Keratinocyte (primary cell): ENCODE data around the gene PRSS1. TPM values are rescaled to one million over a fixed set of nuclear protein-coding genes. Genes with fewer than 3 reads are reported as not detected.

ENCODE experiments used
- DNase-seq: peaks from one replicate; pipeline ENCODE4 v3.0.0-alpha.2; 2011; ENCODE audit warnings: low read depth, missing footprints, low spot score
- FAIRE-seq: peaks from 2 replicates; lab custom pipeline; 2011; peaks lifted over from hg19 to GRCh38; lab: Jason Lieb, UNC
- H2AFZ ChIP-seq: 2 replicates; pipeline ENCODE4 v1.6.0; 2012; ENCODE audit warnings: low read length, control low read depth, inconsistent platforms; ENCODE audit not compliant: control insufficient read depth
- H3K27ac ChIP-seq: 2 replicates; pipeline ENCODE4 v1.5.1; 2011; ENCODE audit warnings: low read length; ENCODE audit not compliant: control insufficient read depth, insufficient read depth
- H3K27me3 ChIP-seq: 3 replicates; pipeline ENCODE4 v1.6.0; 2011; ENCODE audit warnings: low read length; ENCODE audit not compliant: control insufficient read depth, insufficient read depth; ENCODE audit errors: extremely low read depth
- H3K36me3 ChIP-seq, 2 experiments: 2 replicates in 1 of 2; 3 replicates in 1 of 2; pipeline ENCODE4 v1.5.1; 2011; ENCODE audit warnings: low read length in 2 of 2, mild to moderate bottlenecking in 1 of 2; ENCODE audit not compliant: control insufficient read depth in 2 of 2, insufficient read depth in 2 of 2; ENCODE audit errors: extremely low read depth in 1 of 2
- H3K4me1 ChIP-seq: 3 replicates; pipeline ENCODE4 v1.5.1; 2011; ENCODE audit warnings: low read length; ENCODE audit not compliant: control insufficient read depth, insufficient read depth; ENCODE audit errors: extremely low read depth
- H3K4me2 ChIP-seq: 3 replicates; pipeline ENCODE4 v1.6.0; 2011; ENCODE audit warnings: low read depth, low read length; ENCODE audit not compliant: control insufficient read depth, insufficient read depth; ENCODE audit errors: extremely low read depth
- H3K4me3 ChIP-seq, 3 experiments: fragments of 200-600 bp in 1 of 3; sonication (generic) in 1 of 3; 2 replicates in 2 of 3; 3 replicates in 1 of 3; pipeline ENCODE4 v1.5.1; 2011 to 2016; ENCODE audit warnings: low read length in 3 of 3, mild to moderate bottlenecking in 3 of 3, control low read depth in 2 of 3, inconsistent platforms in 1 of 3, low read depth in 1 of 3, mixed read lengths in 1 of 3, mixed run types in 1 of 3, moderate library complexity in 1 of 3; ENCODE audit not compliant: control insufficient read depth in 2 of 3, insufficient read depth in 2 of 3; ENCODE audit errors: extremely low read depth in 1 of 3
- H3K79me2 ChIP-seq: 2 replicates; pipeline ENCODE4 v1.6.0; 2012; ENCODE audit warnings: low read length; ENCODE audit not compliant: control insufficient read depth, insufficient read depth
- H3K9ac ChIP-seq: 3 replicates; pipeline ENCODE4 v1.6.0; 2011; ENCODE audit warnings: low read length; ENCODE audit not compliant: control insufficient read depth, insufficient read depth; ENCODE audit errors: extremely low read depth
- H3K9me1 ChIP-seq: 3 replicates; pipeline ENCODE4 v1.6.0; 2011; ENCODE audit warnings: low read length; ENCODE audit not compliant: control insufficient read depth, insufficient read depth; ENCODE audit errors: extremely low read depth
- H3K9me3 ChIP-seq: 2 replicates; pipeline ENCODE4 v1.5.1; 2012; ENCODE audit warnings: low read depth, low read length; ENCODE audit not compliant: control insufficient read depth
- H4K20me1 ChIP-seq: 3 replicates; pipeline ENCODE4 v1.6.0; 2011; ENCODE audit warnings: low read length; ENCODE audit not compliant: control insufficient read depth, insufficient read depth; ENCODE audit errors: extremely low read depth
- CTCF ChIP-seq, 3 experiments: IDR thresholded peaks in 1 of 3; conservative IDR thresholded peaks in 1 of 3; optimal IDR thresholded peaks in 1 of 3; 2 replicates in 2 of 3; 3 replicates in 1 of 3; pipeline versions ENCODE3 to v1.5.1; 2011; ENCODE audit warnings: low read length in 3 of 3, mild to moderate bottlenecking in 3 of 3, moderate library complexity in 2 of 3, control low read depth in 1 of 3, inconsistent platforms in 1 of 3; ENCODE audit not compliant: insufficient read depth in 2 of 3; ENCODE audit errors: extremely low read depth in 1 of 3
- EZH2 ChIP-seq: IDR thresholded peaks from one replicate; pipeline ENCODE4 v1.6.1; 2012; ENCODE audit warnings: inconsistent platforms, mild to moderate bottlenecking, low read length, moderate library complexity
- dilution Hi-C: fragments of 300-500 bp; cut with MboI; formaldehyde crosslinking; loops from one replicate; pipeline ENCODE4 v1.7.0; 2020; ENCODE audit warnings: low sequenced_read_pairs; ENCODE audit not compliant: extremely low pct_ligation_motif_present
- polyA plus RNA-seq, 5 experiments: library from polyadenylated mRNA; depleted of rRNA in 3 of 5; stranded (reverse) in 3 of 5; stranded (forward) in 1 of 5; unstranded in 1 of 5; fragments of >200 nt; gene quantifications; 1 replicate in 1 of 5; 2 replicates in 3 of 5; 3 replicates in 1 of 5; pipeline versions ENCODE4 v1.2.1 to v1.2.3, GENCODE V29; 2011 to 2012; ENCODE audit warnings: missing spikeins in 2 of 5, low read depth in 1 of 5, low replicate concordance in 1 of 5

PRSS1 gene
- polyA plus RNA-seq, 1 donor (not counting 4 experiments of a cell fraction or from before 2014, with no cell fraction given) = not detected

GRCh38 chr7:142718313-142718712, 31.0 kb upstream of the PRSS1 start:
- Histone ChIP-seq H3K4me2 (no peak overlapping the region), H3K9me3 (no peaks in the 10 kb centered on the region), H4K20me1 (no peaks in the 10 kb centered on the region), H3K27ac (no peak overlapping the region), H3K79me2 (no peaks in the 10 kb centered on the region), H3K9ac (no peak overlapping the region), H3K9me1 (no peaks in the 10 kb centered on the region), H3K36me3 (no peaks in the 10 kb centered on the region), H3K4me1 (no peaks in the 10 kb centered on the region), H3K27me3 (no peaks in the 10 kb centered on the region), H2AFZ (no peak overlapping the region), H3K4me3 (no peak overlapping the region)
- FAIRE-seq = no peak
- TF ChIP-seq CTCF (optimal IDR thresholded peaks at IDR 0.05 in 1 of 3, IDR thresholded peaks at IDR 0.05 in 1 of 3, conservative IDR thresholded peaks at IDR 0.05 in 1 of 3; ENCODE audit: extremely low read depth in 1 of 3, insufficient read depth in 2 of 3, low read length in 3 of 3) = no peak
- no peak for TF ChIP-seq EZH2
- dilution Hi-C loops = no loop called here
- DNase-seq = no peak

DNA sequence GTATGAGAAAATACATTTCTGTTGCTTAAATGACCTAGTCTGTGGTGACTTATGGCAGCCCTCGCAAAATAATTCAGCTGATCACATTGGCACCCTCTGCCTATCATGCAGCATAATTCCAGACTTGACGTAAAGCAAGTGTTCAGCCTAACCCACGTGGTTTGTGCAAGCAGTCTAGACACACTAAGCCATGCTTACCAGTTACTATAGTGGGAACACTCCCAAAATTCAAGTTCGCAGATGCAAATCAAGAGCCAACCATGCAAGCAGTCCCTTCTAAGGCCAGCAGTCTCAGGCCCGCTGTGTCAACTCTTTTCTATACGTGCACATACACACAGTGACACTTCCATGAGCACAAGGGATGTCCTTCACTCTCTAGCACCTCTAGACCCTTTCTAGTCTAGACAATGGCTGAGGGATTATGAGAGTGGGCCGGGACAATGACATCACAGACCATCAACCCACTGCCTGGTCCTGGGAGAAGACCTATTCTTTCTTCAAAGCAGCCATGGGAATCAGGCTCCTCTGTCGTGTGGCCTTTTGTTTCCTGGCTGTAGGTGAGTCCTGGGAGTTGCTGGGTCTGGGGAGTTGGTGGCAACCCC, 29.0 kb upstream of the PRSS1 start:
- DNase-seq = no peak
- Histone ChIP-seq H3K27me3 (no peaks in the 10 kb centered on the region), H3K9me3 (no peaks in the 10 kb centered on the region), H3K4me2 (no peak overlapping the region), H2AFZ (no peak overlapping the region), H3K4me1 (no peaks in the 10 kb centered on the region), H3K9ac (no peak overlapping the region), H3K36me3 (no peaks in the 10 kb centered on the region), H3K79me2 (no peaks in the 10 kb centered on the region), H3K9me1 (no peaks in the 10 kb centered on the region), H3K27ac (no peak overlapping the region), H3K4me3 (no peak overlapping the region), H4K20me1 (no peaks in the 10 kb centered on the region)
- no peak for FAIRE-seq
- no peak for TF ChIP-seq CTCF (optimal IDR thresholded peaks at IDR 0.05 in 1 of 3, IDR thresholded peaks at IDR 0.05 in 1 of 3, conservative IDR thresholded peaks at IDR 0.05 in 1 of 3; ENCODE audit: extremely low read depth in 1 of 3, insufficient read depth in 2 of 3, low read length in 3 of 3)
- no peak for TF ChIP-seq EZH2
- dilution Hi-C loops = no loop called here
